K562 (cell line): ENCODE results near the gene DCHS2. TPM values are rescaled to one million over a fixed set of nuclear protein-coding genes. Genes with fewer than 3 reads are reported as not detected.

Experiments used
- ARID1B ChIP-seq: fragments of 450-650 bp; IDR thresholded peaks from 2 replicates; pipeline ENCODE4 v1.6.1; 2016; ENCODE audit warnings: antibody characterized with exemption, mild to moderate bottlenecking, inconsistent platforms
- ARNT ChIP-seq, 2 experiments: fragments of 450-650 bp; IDR thresholded peaks; 2 replicates each; pipeline ENCODE4 v1.6.1; 2016; ENCODE audit warnings: mild to moderate bottlenecking in 1 of 2
- BRF1 ChIP-seq: IDR thresholded peaks from 3 replicates; pipeline ENCODE4 v1.6.1; 2011; ENCODE audit warnings: borderline replicate concordance, mild to moderate bottlenecking; ENCODE audit not compliant: insufficient read length; ENCODE audit errors: extremely low read depth
- BRF2 ChIP-seq: IDR thresholded peaks from 3 replicates; pipeline ENCODE4 v1.6.1; 2011; ENCODE audit warnings: borderline replicate concordance, mild to moderate bottlenecking; ENCODE audit not compliant: insufficient read length, insufficient read depth
- CHAMP1 ChIP-seq: fragments of 450-650 bp; IDR thresholded peaks from 2 replicates; pipeline ENCODE4 v1.6.1; 2016; ENCODE audit warnings: mild to moderate bottlenecking
- ELF2 ChIP-seq: fragments of 250-450 bp; sonication (Bioruptor Pico); IDR thresholded peaks from 2 replicates; pipeline ENCODE4 v1.5.0; 2021; ENCODE audit warnings: mild to moderate bottlenecking
- GATA2 ChIP-seq: sonication (generic); formaldehyde crosslinking; IDR thresholded peaks from 2 replicates; pipeline ENCODE4 v1.4.0; 2020; ENCODE audit warnings: mild to moderate bottlenecking, missing genetic modification reagents
- HDAC2 ChIP-seq: fragments of 450-650 bp; IDR thresholded peaks from 2 replicates; pipeline ENCODE4 v1.6.1; 2016; ENCODE audit warnings: mild to moderate bottlenecking
- KAT8 ChIP-seq: fragments of 450-650 bp; IDR thresholded peaks from 2 replicates; pipeline ENCODE4 v1.6.1; 2016; ENCODE audit warnings: low read depth, mild to moderate bottlenecking
- KLF6 ChIP-seq: fragments of 250-450 bp; sonication (Bioruptor Pico); IDR thresholded peaks from 2 replicates; pipeline ENCODE4 v1.4.0; 2020; ENCODE audit warnings: mild to moderate bottlenecking, moderate library complexity, borderline replicate concordance
- MAZ ChIP-seq, 2 experiments: fragments of 450-650 bp in 1 of 2; sonication (generic) in 1 of 2; formaldehyde crosslinking; IDR thresholded peaks in 1 of 2; conservative IDR thresholded peaks in 1 of 2; 2 replicates each; pipeline versions ENCODE4 v1.4.0 to v1.5.0; 2020; ENCODE audit warnings: mild to moderate bottlenecking in 1 of 2, missing genetic modification reagents in 1 of 2
- MTA3 ChIP-seq: fragments of 450-650 bp; formaldehyde crosslinking; IDR thresholded peaks from 2 replicates; pipeline ENCODE4 v1.6.1; 2017; ENCODE audit warnings: mild to moderate bottlenecking, borderline replicate concordance
- NBN ChIP-seq: fragments of 450-650 bp; IDR thresholded peaks from 2 replicates; pipeline ENCODE4 v1.6.1; 2016; ENCODE audit warnings: low read depth, mild to moderate bottlenecking
- NONO ChIP-seq, 2 experiments: fragments of 200-400 bp in 1 of 2; fragments of 450-650 bp in 1 of 2; formaldehyde crosslinking in 1 of 2; IDR thresholded peaks; 2 replicates each; pipeline ENCODE4 v1.6.1; 2017; ENCODE audit warnings: low read depth in 2 of 2, mild to moderate bottlenecking in 2 of 2, moderate library complexity in 2 of 2, low read length in 1 of 2
- STAG1 ChIP-seq: sonication (generic); formaldehyde crosslinking; IDR thresholded peaks from 2 replicates; pipeline ENCODE4 v1.5.0; 2020; ENCODE audit warnings: missing genetic modification reagents, borderline replicate concordance
- TSC22D4 ChIP-seq: fragments of 450-650 bp; IDR thresholded peaks from 2 replicates; pipeline ENCODE4 v1.6.1; 2016; ENCODE audit warnings: missing genetic modification characterization, missing biosample characterization, control low read depth
- XRCC3 ChIP-seq: fragments of 450-650 bp; IDR thresholded peaks from 2 replicates; pipeline ENCODE4 v1.6.1; 2017; ENCODE audit warnings: mild to moderate bottlenecking, moderate library complexity
- ZNF41 ChIP-seq: fragments of 250-450 bp; sonication (Bioruptor Pico); conservative IDR thresholded peaks from 2 replicates; pipeline ENCODE4 v1.4.0; 2020; ENCODE audit warnings: mild to moderate bottlenecking
- polyA plus RNA-seq, 8 experiments: library from polyadenylated mRNA; depleted of rRNA in 4 of 8; stranded (reverse) in 5 of 8; unstranded in 3 of 8; fragments of >200 nt; fragmentation: Nextera tagmentation in 2 of 8; fragmentation: Illumina TruSeq in 1 of 8; extraction: Ambion mirVana in 2 of 8; extraction: Trizol in 1 of 8; gene quantifications; 2 replicates each; pipeline versions ENCODE4 v1.2.1 to v1.2.3, GENCODE V29; 2011 to 2014; ENCODE audit warnings: inconsistent platforms in 1 of 8, missing spikeins in 1 of 8
- total RNA-seq, 7 experiments: library from RNA; depleted of rRNA in 6 of 7; stranded (reverse); fragments of >200 nt in 6 of 7; fragmentation: Illumina TruSeq in 2 of 7; extraction: Trizol in 2 of 7; gene quantifications; 2 replicates each; pipeline versions ENCODE4 v1.2.1 to v1.2.3, GENCODE V29; 2011 to 2021; ENCODE audit warnings: low replicate concordance in 1 of 7
- TF ChIP-seq, protein P1 (sequence below): fragments of 250-450 bp; sonication (Bioruptor Pico); IDR thresholded peaks from 2 replicates; pipeline ENCODE4 v1.8.0; 2021; ENCODE audit warnings: moderate library complexity, mild to moderate bottlenecking, inconsistent platforms
- TF ChIP-seq, protein P2 (sequence below): fragments of 250-450 bp; sonication (Bioruptor Pico); IDR thresholded peaks from 2 replicates; pipeline ENCODE4 v1.8.0; 2022; ENCODE audit warnings: moderate library complexity, mild to moderate bottlenecking, inconsistent platforms
- TF ChIP-seq, protein P3 (sequence below): fragments of 450-650 bp; IDR thresholded peaks from 2 replicates; pipeline ENCODE4 v1.7.0; 2016; ENCODE audit warnings: borderline replicate concordance

DCHS2 gene
- total and polyA plus RNA-seq, 9 of the 15 experiments (the other 6 are each of a cell fraction or from before 2014, with no cell fraction given) = 0.49 to 7.1 (median 5.3) TPM

DNA sequence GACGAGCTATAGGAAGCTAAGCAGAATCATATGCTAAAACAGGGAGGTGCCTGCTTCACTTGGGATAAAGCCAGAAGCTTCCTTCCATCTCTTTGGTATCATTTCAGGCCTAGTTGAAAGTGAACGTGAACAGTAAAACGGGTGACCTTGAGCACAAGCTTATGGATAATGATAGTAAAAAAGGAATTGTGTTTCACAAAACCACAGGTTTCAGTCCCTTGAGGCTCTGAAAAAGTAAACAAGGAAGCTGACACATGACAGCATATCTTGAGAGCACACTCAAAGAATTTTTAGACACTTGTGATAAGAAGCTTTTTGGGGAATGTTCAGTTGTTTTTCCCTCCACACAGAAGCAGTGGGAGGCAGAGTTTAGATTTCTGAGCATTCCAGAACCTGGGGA is 286.1 kb downstream of the DCHS2 start (continued):
- TF ChIP-seq, protein P1, sequence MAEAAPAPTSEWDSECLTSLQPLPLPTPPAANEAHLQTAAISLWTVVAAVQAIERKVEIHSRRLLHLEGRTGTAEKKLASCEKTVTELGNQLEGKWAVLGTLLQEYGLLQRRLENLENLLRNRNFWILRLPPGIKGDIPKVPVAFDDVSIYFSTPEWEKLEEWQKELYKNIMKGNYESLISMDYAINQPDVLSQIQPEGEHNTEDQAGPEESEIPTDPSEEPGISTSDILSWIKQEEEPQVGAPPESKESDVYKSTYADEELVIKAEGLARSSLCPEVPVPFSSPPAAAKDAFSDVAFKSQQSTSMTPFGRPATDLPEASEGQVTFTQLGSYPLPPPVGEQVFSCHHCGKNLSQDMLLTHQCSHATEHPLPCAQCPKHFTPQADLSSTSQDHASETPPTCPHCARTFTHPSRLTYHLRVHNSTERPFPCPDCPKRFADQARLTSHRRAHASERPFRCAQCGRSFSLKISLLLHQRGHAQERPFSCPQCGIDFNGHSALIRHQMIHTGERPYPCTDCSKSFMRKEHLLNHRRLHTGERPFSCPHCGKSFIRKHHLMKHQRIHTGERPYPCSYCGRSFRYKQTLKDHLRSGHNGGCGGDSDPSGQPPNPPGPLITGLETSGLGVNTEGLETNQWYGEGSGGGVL (CRISPR knock-in tag) = no peak
- no peak for TF ChIP-seq CHAMP1
- TF ChIP-seq, protein P2, sequence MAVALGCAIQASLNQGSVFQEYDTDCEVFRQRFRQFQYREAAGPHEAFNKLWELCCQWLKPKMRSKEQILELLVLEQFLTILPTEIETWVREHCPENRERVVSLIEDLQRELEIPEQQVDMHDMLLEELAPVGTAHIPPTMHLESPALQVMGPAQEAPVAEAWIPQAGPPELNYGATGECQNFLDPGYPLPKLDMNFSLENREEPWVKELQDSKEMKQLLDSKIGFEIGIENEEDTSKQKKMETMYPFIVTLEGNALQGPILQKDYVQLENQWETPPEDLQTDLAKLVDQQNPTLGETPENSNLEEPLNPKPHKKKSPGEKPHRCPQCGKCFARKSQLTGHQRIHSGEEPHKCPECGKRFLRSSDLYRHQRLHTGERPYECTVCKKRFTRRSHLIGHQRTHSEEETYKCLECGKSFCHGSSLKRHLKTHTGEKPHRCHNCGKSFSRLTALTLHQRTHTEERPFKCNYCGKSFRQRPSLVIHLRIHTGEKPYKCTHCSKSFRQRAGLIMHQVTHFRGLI (CRISPR knock-in tag) = no peak
- TF ChIP-seq BRF1 = no peak
- peak; percentile 86 for TF ChIP-seq ARID1B
- TF ChIP-seq GATA2 (CRISPR knock-in tag) = no peak
- peak in 1 of 2 experiments; percentile 47; a peak in 1 of 4 replicates for TF ChIP-seq MAZ (CRISPR knock-in tag; conservative IDR thresholded peaks at IDR 0.05 in 1 of 2, IDR thresholded peaks at IDR 0.05 in 1 of 2)
- TF ChIP-seq HDAC2 = no peak
- TF ChIP-seq TSC22D4 = no peak
- TF ChIP-seq ZNF41 = no peak
- no peak for TF ChIP-seq STAG1 (CRISPR knock-in tag)
- no peak for TF ChIP-seq MTA3
- no peak for TF ChIP-seq ARNT (IDR thresholded peaks at IDR 0.05)
- TF ChIP-seq KLF6 (CRISPR knock-in tag) = no peak; the same call in 1 of the 2 replicates
- 0 out of 2 replicates have a peak, but pooled peaks have one; percentile 45 for TF ChIP-seq NBN
- TF ChIP-seq NONO (IDR thresholded peaks at IDR 0.05; ENCODE audit: low read depth in 2 of 2, low read length in 1 of 2) = no peak
- TF ChIP-seq, protein P3, sequence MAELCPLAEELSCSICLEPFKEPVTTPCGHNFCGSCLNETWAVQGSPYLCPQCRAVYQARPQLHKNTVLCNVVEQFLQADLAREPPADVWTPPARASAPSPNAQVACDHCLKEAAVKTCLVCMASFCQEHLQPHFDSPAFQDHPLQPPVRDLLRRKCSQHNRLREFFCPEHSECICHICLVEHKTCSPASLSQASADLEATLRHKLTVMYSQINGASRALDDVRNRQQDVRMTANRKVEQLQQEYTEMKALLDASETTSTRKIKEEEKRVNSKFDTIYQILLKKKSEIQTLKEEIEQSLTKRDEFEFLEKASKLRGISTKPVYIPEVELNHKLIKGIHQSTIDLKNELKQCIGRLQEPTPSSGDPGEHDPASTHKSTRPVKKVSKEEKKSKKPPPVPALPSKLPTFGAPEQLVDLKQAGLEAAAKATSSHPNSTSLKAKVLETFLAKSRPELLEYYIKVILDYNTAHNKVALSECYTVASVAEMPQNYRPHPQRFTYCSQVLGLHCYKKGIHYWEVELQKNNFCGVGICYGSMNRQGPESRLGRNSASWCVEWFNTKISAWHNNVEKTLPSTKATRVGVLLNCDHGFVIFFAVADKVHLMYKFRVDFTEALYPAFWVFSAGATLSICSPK = no peak
- TF ChIP-seq ELF2 = no peak
- no peak for TF ChIP-seq KAT8
- TF ChIP-seq XRCC3 = no peak
- no peak for TF ChIP-seq BRF2
